ENCODE data around the gene AK2.
"Not testable (repeated sequence)": the region's sequence is repeated elsewhere in the genome, so short reads cannot be mapped to it uniquely, and the experiment has no call there.

The AK2 gene

GRCh38 chr1:32997381-32997891 is 39.2 kb downstream of the AK2 start:
- no peak for DNase-seq

GRCh38 chr1:32993324-32993636 is 43.4 kb downstream of the AK2 start:
- not testable (repeated sequence) for DNase-seq

GRCh38 chr1:32992489-32993323 is 44.0 kb downstream of the AK2 start:
- peak; percentile 50 for DNase-seq

- DNase-seq = no peak
Measured at GRCh38 chr1:32991819-32992488, 44.7 kb downstream of the AK2 start.

- DNase-seq = no peak
Measured at GRCh38 chr1:32991386-32991785, 45.3 kb downstream of the AK2 start.

- DNase-seq = no peak
Measured at GRCh38 chr1:32990887-32991286, 45.8 kb downstream of the AK2 start.

- peak; percentile 64 for DNase-seq
Measured at GRCh38 chr1:32989160-32990050, 47.3 kb downstream of the AK2 start.

- DNase-seq = peak; percentile 42
Measured at GRCh38 chr1:32988665-32989064, 48.0 kb downstream of the AK2 start.

GRCh38 chr1:32985226-32985625 is 51.5 kb downstream of the AK2 start:
- DNase-seq = no peak

- DNase-seq = no peak
Measured at GRCh38 chr1:32984455-32985171, 52.1 kb downstream of the AK2 start.

GRCh38 chr1:32984090-32984454 is 52.6 kb downstream of the AK2 start:
- no peak for DNase-seq

GRCh38 chr1:32983020-32983419 is 53.7 kb downstream of the AK2 start:
- DNase-seq = no peak

GRCh38 chr1:32981003-32981901 is 55.4 kb downstream of the AK2 start:
- DNase-seq = no peak

GRCh38 chr1:32980080-32980479 is 56.6 kb downstream of the AK2 start:
- no peak for DNase-seq

- no peak for DNase-seq
Measured at GRCh38 chr1:32978854-32979253, 57.8 kb downstream of the AK2 start.

GRCh38 chr1:32977546-32978087 is 59.1 kb downstream of the AK2 start:
- DNase-seq = no peak

- DNase-seq = not testable (repeated sequence)
Measured at GRCh38 chr1:32975055-32975454, 61.6 kb downstream of the AK2 start.

- not testable (repeated sequence) for DNase-seq
Measured at GRCh38 chr1:32973458-32973857, 63.2 kb downstream of the AK2 start.

GRCh38 chr1:32972814-32973428 is 63.8 kb downstream of the AK2 start:
- no peak for DNase-seq

- no peak for DNase-seq
Measured at GRCh38 chr1:32971576-32971975, 65.1 kb downstream of the AK2 start.

GRCh38 chr1:32971156-32971555 is 65.5 kb downstream of the AK2 start:
- DNase-seq = no peak

Measured in amniotic stem cell (primary cell).